Measurements from ENCODE around the gene PAIP1.

The PAIP1 gene

DNA sequence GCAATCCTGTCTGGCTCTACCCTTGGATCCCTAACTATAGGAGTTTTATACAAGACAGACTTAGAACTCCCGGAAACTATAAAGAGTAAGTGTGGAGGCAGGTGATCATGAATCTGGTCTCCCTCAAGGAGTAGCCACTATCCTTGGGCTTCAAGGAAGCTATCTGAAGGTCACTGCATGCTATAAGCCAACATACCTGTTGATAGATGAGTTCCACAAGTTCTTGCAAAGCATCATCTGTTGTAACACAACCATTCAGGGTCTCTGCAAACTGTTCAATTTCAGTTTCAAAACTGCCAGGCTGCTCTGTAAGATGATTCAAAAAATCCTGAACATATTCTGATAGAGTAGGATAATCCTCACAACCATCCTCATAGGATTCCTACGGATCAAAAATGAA lies 9.3 kb downstream of the PAIP1 start:
- peaks cover 5% of the 10 kb centered on the region for H3K79me1 ChIP-seq (ENCODE audit: low read depth, low read length)
- H2BK5ac ChIP-seq (ENCODE audit: low read length) = no peak overlapping the region
- no peak overlapping the region for H3K23ac ChIP-seq (ENCODE audit: low read depth, low read length, poor library complexity)
- H3K27me3 ChIP-seq (ENCODE audit: control insufficient read depth in 3 of 3, insufficient read depth in 3 of 3, low read depth in 1 of 3, low read length in 3 of 3) = no peaks in the 10 kb centered on the region
- H2BK120ac ChIP-seq (ENCODE audit: low read depth, low read length) = no peak overlapping the region
- no peak overlapping the region for H3K18ac ChIP-seq (ENCODE audit: low read length)
- peaks cover 32 to 100% of the 10 kb centered on the region in 2 donors for H3K36me3 ChIP-seq (replicated peaks in 1 of 2; ENCODE audit: control insufficient read depth in 2 of 2, insufficient read depth in 2 of 2, low read length in 2 of 2)
- no peak overlapping the region for H2AK5ac ChIP-seq (ENCODE audit: low read depth, low read length)
- no peak overlapping the region for H4K8ac ChIP-seq (ENCODE audit: low read depth, low read length)
- H2AFZ ChIP-seq (ENCODE audit: low read length) = no peak overlapping the region
- no peak overlapping the region for H3K14ac ChIP-seq (ENCODE audit: low read length)
- no CpG with 5 or more reads among the region's 2 CpGs for WGBS, 2 donors (ENCODE audit: extremely low coverage in 2 of 2, insufficient read length in 2 of 2, insufficient replicate concordance in 1 of 2)
- no peak for DNase-seq (ENCODE audit: low spot score)
- H4K91ac ChIP-seq (ENCODE audit: low read depth, low read length, poor library complexity) = no peak overlapping the region
- H3K9me3 ChIP-seq (replicated peaks in 1 of 2; ENCODE audit: control insufficient read depth in 2 of 2, insufficient read depth in 1 of 2, low read depth in 1 of 2, low read length in 2 of 2) = peaks cover 0 to 5% of the 10 kb centered on the region in 2 donors
- H3K4me2 ChIP-seq (ENCODE audit: insufficient read depth, low read length, poor library complexity, severe bottlenecking) = peak overlapping the region; percentile 3
- no peak overlapping the region for H2BK15ac ChIP-seq (ENCODE audit: low read length)
- H3K4ac ChIP-seq (ENCODE audit: low read length) = no peak overlapping the region
- no peaks in the 10 kb centered on the region for H3K4me1 ChIP-seq (ENCODE audit: control insufficient read depth in 2 of 2, insufficient read depth in 1 of 2, low read depth in 1 of 2, low read length in 2 of 2)
- H3K9ac ChIP-seq (ENCODE audit: low read depth, low read length, poor library complexity) = no peak overlapping the region
- H2BK12ac ChIP-seq (ENCODE audit: low read length) = no peak overlapping the region
- H3K4me3 ChIP-seq (ENCODE audit: low read length in 2 of 2) = no peak overlapping the region
- no peak overlapping the region for H3K27ac ChIP-seq (replicated peaks; ENCODE audit: low read length)

DNA sequence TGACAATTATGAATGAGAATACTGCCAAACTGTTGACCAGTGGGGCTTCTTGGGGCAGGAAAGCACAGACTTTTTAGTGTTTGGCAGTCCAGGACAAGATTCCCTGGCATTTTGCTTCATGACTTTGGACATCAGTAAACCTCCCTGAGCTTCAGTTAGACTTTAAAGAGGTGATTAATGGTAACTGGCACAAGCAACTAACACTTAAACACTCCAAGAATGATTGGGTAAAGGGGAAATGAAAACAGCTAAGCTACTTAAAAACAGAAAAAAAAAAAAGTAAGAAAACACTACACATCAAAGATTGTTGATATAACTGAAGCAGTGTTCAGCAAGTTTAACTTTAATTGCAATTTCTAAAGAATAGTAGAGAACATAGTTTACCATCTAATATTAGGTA lies 13.4 kb downstream of the PAIP1 start:
- Histone ChIP-seq H4K8ac (ENCODE audit: low read depth, low read length) (no peak overlapping the region), H3K18ac (ENCODE audit: low read length) (no peak overlapping the region), H3K4me3 (ENCODE audit: low read length in 2 of 2) (no peak overlapping the region), H4K91ac (ENCODE audit: low read depth, low read length, poor library complexity) (no peak overlapping the region), H3K27me3 (ENCODE audit: control insufficient read depth in 3 of 3, insufficient read depth in 3 of 3, low read depth in 1 of 3, low read length in 3 of 3) (no peaks in the 10 kb centered on the region), H2AFZ (ENCODE audit: low read length) (no peak overlapping the region), H3K27ac (replicated peaks; ENCODE audit: low read length) (no peak overlapping the region), H3K23ac (ENCODE audit: low read depth, low read length, poor library complexity) (no peak overlapping the region), H3K9ac (ENCODE audit: low read depth, low read length, poor library complexity) (no peak overlapping the region), H3K36me3 (replicated peaks in 1 of 2; ENCODE audit: control insufficient read depth in 2 of 2, insufficient read depth in 2 of 2, low read length in 2 of 2) (peaks cover 32 to 98% of the 10 kb centered on the region in 2 donors), H3K9me3 (replicated peaks in 1 of 2; ENCODE audit: control insufficient read depth in 2 of 2, insufficient read depth in 1 of 2, low read depth in 1 of 2, low read length in 2 of 2) (peaks cover 0 to 3% of the 10 kb centered on the region in 2 donors), H3K4ac (ENCODE audit: low read length) (no peak overlapping the region), H2BK5ac (ENCODE audit: low read length) (no peak overlapping the region), H2AK5ac (ENCODE audit: low read depth, low read length) (no peak overlapping the region), H3K4me2 (ENCODE audit: insufficient read depth, low read length, poor library complexity, severe bottlenecking) (no peak overlapping the region), H3K79me1 (ENCODE audit: low read depth, low read length) (peaks cover 3% of the 10 kb centered on the region), H2BK12ac (ENCODE audit: low read length) (no peak overlapping the region), H3K14ac (ENCODE audit: low read length) (no peak overlapping the region), H2BK120ac (ENCODE audit: low read depth, low read length) (no peak overlapping the region), H2BK15ac (ENCODE audit: low read length) (no peak overlapping the region), H3K4me1 (ENCODE audit: control insufficient read depth in 2 of 2, insufficient read depth in 1 of 2, low read depth in 1 of 2, low read length in 2 of 2) (no peaks in the 10 kb centered on the region)
- DNase-seq (ENCODE audit: low spot score) = no peak

DNA sequence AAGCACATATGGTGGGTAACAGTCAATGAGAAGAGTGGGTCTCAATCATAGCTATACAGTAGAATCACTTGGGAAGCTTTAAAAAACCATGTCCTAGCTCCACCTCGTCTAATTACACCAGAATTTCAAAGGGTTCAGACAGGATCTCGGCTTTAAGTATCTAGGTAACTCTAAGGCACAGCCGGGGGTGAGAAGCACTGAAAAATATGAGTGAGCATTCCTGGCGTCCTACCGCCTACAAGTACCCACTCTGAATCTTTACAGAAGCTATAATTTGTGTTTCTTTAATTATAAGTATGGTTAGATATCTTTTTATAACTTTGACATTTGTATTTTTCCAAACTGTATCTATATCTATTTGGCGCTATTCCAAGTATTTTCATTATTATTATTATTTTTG lies 16.1 kb downstream of the PAIP1 start:
- H3K14ac ChIP-seq (ENCODE audit: low read length) = no peak overlapping the region
- no peak overlapping the region for H2AFZ ChIP-seq (ENCODE audit: low read length)
- H3K4me3 ChIP-seq (ENCODE audit: low read length in 2 of 2) = no peak overlapping the region
- no peak overlapping the region for H2BK12ac ChIP-seq (ENCODE audit: low read length)
- H3K18ac ChIP-seq (ENCODE audit: low read length) = no peak overlapping the region
- no peak overlapping the region for H2BK120ac ChIP-seq (ENCODE audit: low read depth, low read length)
- no peak overlapping the region for H4K91ac ChIP-seq (ENCODE audit: low read depth, low read length, poor library complexity)
- H3K27ac ChIP-seq (replicated peaks; ENCODE audit: low read length) = no peak overlapping the region
- H2AK5ac ChIP-seq (ENCODE audit: low read depth, low read length) = no peak overlapping the region
- H3K4me1 ChIP-seq (ENCODE audit: control insufficient read depth in 2 of 2, insufficient read depth in 1 of 2, low read depth in 1 of 2, low read length in 2 of 2) = no peaks in the 10 kb centered on the region
- no peak overlapping the region for H2BK5ac ChIP-seq (ENCODE audit: low read length)
- H4K8ac ChIP-seq (ENCODE audit: low read depth, low read length) = no peak overlapping the region
- no peak overlapping the region for H3K9ac ChIP-seq (ENCODE audit: low read depth, low read length, poor library complexity)
- DNase-seq (ENCODE audit: low spot score) = no peak
- H3K4ac ChIP-seq (ENCODE audit: low read length) = no peak overlapping the region
- H3K4me2 ChIP-seq (ENCODE audit: insufficient read depth, low read length, poor library complexity, severe bottlenecking) = no peak overlapping the region
- no peaks in the 10 kb centered on the region for H3K27me3 ChIP-seq (ENCODE audit: control insufficient read depth in 3 of 3, insufficient read depth in 3 of 3, low read depth in 1 of 3, low read length in 3 of 3)
- peaks cover 0 to 3% of the 10 kb centered on the region in 2 donors for H3K9me3 ChIP-seq (replicated peaks in 1 of 2; ENCODE audit: control insufficient read depth in 2 of 2, insufficient read depth in 1 of 2, low read depth in 1 of 2, low read length in 2 of 2)
- H3K36me3 ChIP-seq (replicated peaks in 1 of 2; ENCODE audit: control insufficient read depth in 2 of 2, insufficient read depth in 2 of 2, low read length in 2 of 2) = peaks cover 27 to 98% of the 10 kb centered on the region in 2 donors
- WGBS, 2 donors (ENCODE audit: extremely low coverage in 2 of 2, insufficient read length in 2 of 2, insufficient replicate concordance in 1 of 2) = no CpG with 5 or more reads among the region's 6 CpGs
- H3K23ac ChIP-seq (ENCODE audit: low read depth, low read length, poor library complexity) = no peak overlapping the region
- H3K79me1 ChIP-seq (ENCODE audit: low read depth, low read length) = no peaks in the 10 kb centered on the region
- H2BK15ac ChIP-seq (ENCODE audit: low read length) = no peak overlapping the region

DNA sequence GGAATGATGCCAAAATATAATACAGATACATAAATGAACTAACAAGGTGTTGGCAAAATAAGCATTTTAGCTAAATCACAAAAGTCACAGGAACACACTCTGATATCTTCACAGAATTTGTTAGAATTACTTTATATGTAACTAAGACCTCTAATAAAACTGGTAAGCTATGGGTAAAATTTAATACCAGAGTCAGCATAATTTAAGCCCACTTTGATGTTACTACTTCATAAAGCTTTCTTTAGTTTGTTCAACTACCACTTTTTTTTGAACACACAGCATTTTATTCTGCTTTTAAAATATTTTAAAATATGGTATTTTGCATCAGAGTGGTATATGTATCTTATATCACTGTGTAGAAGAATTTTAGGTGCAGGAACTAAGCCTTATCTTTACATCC lies 19.9 kb downstream of the PAIP1 start:
- Histone ChIP-seq H3K79me1 (ENCODE audit: low read depth, low read length) (no peaks in the 10 kb centered on the region), H3K18ac (ENCODE audit: low read length) (no peak overlapping the region), H3K23ac (ENCODE audit: low read depth, low read length, poor library complexity) (no peak overlapping the region), H2BK5ac (ENCODE audit: low read length) (no peak overlapping the region), H3K9ac (ENCODE audit: low read depth, low read length, poor library complexity) (no peak overlapping the region), H3K14ac (ENCODE audit: low read length) (no peak overlapping the region), H3K27me3 (ENCODE audit: control insufficient read depth in 3 of 3, insufficient read depth in 3 of 3, low read depth in 1 of 3, low read length in 3 of 3) (no peaks in the 10 kb centered on the region), H3K4me2 (ENCODE audit: insufficient read depth, low read length, poor library complexity, severe bottlenecking) (no peak overlapping the region), H2BK15ac (ENCODE audit: low read length) (no peak overlapping the region), H3K9me3 (replicated peaks in 1 of 2; ENCODE audit: control insufficient read depth in 2 of 2, insufficient read depth in 1 of 2, low read depth in 1 of 2, low read length in 2 of 2) (peaks cover 0 to 3% of the 10 kb centered on the region in 2 donors), H2BK120ac (ENCODE audit: low read depth, low read length) (no peak overlapping the region), H4K8ac (ENCODE audit: low read depth, low read length) (no peak overlapping the region), H3K4me3 (ENCODE audit: low read length in 2 of 2) (no peak overlapping the region), H3K4ac (ENCODE audit: low read length) (no peak overlapping the region), H2AFZ (ENCODE audit: low read length) (no peak overlapping the region), H2AK5ac (ENCODE audit: low read depth, low read length) (no peak overlapping the region), H3K4me1 (ENCODE audit: control insufficient read depth in 2 of 2, insufficient read depth in 1 of 2, low read depth in 1 of 2, low read length in 2 of 2) (no peaks in the 10 kb centered on the region), H2BK12ac (ENCODE audit: low read length) (no peak overlapping the region), H4K91ac (ENCODE audit: low read depth, low read length, poor library complexity) (no peak overlapping the region), H3K27ac (replicated peaks; ENCODE audit: low read length) (no peak overlapping the region), H3K36me3 (replicated peaks in 1 of 2; ENCODE audit: control insufficient read depth in 2 of 2, insufficient read depth in 2 of 2, low read length in 2 of 2) (peaks cover 22 to 98% of the 10 kb centered on the region in 2 donors)
- no peak for DNase-seq (ENCODE audit: low spot score)

Data from neuronal stem cell (in vitro differentiated cells).